ENCODE results near the gene MPI. TPM values are rescaled to one million over a fixed set of nuclear protein-coding genes. Genes with fewer than 3 reads are reported as not detected.

MPI gene
- total and polyA plus RNA-seq, 2 of the 8 experiments (the other 6 are each of a cell fraction or from before 2014, with no cell fraction given) = 31.0 to 74.8 TPM

- TF ChIP-seq CHD7 (IDR thresholded peaks at IDR 0.05; ENCODE audit: insufficient replicate concordance, low read length) (no peak), HDAC2 (IDR thresholded peaks at IDR 0.05; ENCODE audit: borderline replicate concordance in 1 of 2, low read depth in 2 of 2, low read length in 2 of 2) (no peak), TBP (IDR thresholded peaks at IDR 0.05; ENCODE audit: low read depth, low read length) (no peak; the same call in 1 of the 2 replicates)
Observed at GRCh38 chr15:74872702-74873035, 17.2 kb upstream of the MPI start (continued).
